ENCODE results near the gene OSBPL10. TPM values are rescaled to one million over a fixed set of nuclear protein-coding genes. Genes with fewer than 3 reads are reported as not detected.

The OSBPL10 gene
- total RNA-seq, 4 donors from 2014 or later, result 12.5 to 38.3 (median 22.7) TPM

DNA sequence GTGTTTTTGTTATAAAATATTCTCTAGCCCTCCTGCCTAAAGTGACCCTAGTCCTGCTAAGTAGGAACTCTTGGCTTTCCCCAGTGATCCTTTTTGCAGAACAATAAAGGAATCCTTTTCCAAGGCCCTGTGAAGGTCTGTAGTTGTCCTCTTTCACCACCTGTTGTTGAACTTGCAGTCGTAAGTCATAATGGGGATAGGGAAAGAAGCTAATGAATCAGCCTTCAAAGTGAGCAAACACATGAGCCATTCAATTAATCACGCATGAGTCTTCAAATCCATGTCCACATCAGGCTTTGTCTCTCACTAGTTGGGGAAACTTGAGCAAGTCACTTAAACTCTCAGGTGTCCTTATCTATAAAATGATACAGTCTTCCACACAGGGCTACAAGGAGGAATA, 28.0 kb upstream of the OSBPL10 start:
- 94% methylated on average over 2 of the region's 2 CpGs for WGBS

DNA sequence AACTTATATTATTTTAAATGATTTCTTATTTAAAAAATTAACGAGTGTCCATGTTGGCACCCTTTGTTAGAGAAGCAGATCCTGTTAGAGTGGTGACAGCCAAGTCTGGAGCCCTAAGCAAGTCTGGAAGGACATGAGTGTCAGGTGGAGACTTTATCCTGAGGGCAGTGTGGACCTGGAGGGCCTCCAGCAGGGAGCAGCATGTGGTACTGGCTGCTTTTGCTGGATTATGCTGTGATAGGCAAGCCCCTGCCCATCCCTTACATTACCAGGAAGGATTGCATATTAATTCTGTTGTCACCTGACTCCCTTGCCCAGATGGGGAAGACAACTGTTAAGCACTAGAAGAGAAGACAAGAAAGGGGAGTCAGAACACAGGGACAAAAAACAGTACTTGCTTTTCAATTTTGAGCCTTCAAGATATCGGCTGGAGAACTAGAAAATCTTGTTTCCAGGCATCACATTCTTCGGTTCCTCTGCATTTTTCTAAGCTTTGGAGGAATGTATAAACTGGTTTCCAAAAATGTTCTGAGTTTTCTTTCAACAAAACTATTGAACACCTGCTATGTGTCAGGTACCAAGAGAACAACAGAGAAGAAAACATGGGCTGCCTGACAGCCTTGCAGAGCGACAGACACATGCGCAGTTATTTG, 23.2 kb upstream of the OSBPL10 start:
- H3K27ac ChIP-seq, result no peak overlapping the region
- no peaks in the 10 kb centered on the region for H3K27me3 ChIP-seq
- H3K4me1 ChIP-seq, result peaks cover 9% of the 10 kb centered on the region
- H3K9me3 ChIP-seq, result no peaks in the 10 kb centered on the region
- H3K36me3 ChIP-seq, result no peaks in the 10 kb centered on the region
- TF ChIP-seq EP300 (IDR thresholded peaks at IDR 0.05), result no peak
- no peak for TF ChIP-seq POLR2AphosphoS5 (IDR thresholded peaks at IDR 0.05)
- no peak for TF ChIP-seq POLR2A (IDR thresholded peaks at IDR 0.05)
- TF ChIP-seq, protein P1, sequence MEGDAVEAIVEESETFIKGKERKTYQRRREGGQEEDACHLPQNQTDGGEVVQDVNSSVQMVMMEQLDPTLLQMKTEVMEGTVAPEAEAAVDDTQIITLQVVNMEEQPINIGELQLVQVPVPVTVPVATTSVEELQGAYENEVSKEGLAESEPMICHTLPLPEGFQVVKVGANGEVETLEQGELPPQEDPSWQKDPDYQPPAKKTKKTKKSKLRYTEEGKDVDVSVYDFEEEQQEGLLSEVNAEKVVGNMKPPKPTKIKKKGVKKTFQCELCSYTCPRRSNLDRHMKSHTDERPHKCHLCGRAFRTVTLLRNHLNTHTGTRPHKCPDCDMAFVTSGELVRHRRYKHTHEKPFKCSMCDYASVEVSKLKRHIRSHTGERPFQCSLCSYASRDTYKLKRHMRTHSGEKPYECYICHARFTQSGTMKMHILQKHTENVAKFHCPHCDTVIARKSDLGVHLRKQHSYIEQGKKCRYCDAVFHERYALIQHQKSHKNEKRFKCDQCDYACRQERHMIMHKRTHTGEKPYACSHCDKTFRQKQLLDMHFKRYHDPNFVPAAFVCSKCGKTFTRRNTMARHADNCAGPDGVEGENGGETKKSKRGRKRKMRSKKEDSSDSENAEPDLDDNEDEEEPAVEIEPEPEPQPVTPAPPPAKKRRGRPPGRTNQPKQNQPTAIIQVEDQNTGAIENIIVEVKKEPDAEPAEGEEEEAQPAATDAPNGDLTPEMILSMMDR (IDR thresholded peaks at IDR 0.05), result no peak
- WGBS, result 58% methylated on average over 5 of the region's 5 CpGs
- no peak overlapping the region for H3K4me3 ChIP-seq
- DNase-seq (ENCODE audit: low spot score in 2 of 2), result no peak

More for the DNA sequence above, 28.0 kb upstream of the OSBPL10 start:
- H3K9me3 ChIP-seq, result no peaks in the 10 kb centered on the region
- no peaks in the 10 kb centered on the region for H3K27me3 ChIP-seq
- H3K4me1 ChIP-seq, result peaks cover 5% of the 10 kb centered on the region
- no peak for DNase-seq (ENCODE audit: low spot score in 2 of 2)
- H3K27ac ChIP-seq, result no peak overlapping the region
- H3K4me3 ChIP-seq, result no peak overlapping the region
- H3K36me3 ChIP-seq, result no peaks in the 10 kb centered on the region
- TF ChIP-seq EP300 (IDR thresholded peaks at IDR 0.05) (no peak), POLR2A (IDR thresholded peaks at IDR 0.05) (no peak), POLR2AphosphoS5 (IDR thresholded peaks at IDR 0.05) (no peak)
- TF ChIP-seq, protein P1 (IDR thresholded peaks at IDR 0.05), result no peak

DNA sequence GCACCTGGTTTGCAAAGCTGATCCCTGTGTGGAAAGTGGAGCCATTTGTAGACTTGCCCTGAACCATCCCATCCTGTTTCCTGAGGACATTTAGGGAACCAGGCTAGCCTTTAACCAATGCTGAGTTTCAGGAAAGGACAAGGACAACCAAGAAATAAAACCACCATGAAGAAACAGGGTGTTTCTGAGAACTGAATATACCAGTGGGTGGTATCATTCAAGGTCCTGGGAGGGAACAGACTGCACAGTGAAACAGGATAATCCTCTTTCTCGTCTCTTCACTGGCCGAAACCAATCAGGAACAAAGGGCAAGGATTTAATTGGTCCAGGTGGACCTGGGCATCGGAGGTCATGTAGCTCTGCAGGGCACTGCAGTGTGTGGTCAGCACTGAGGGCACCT, 22.3 kb upstream of the OSBPL10 start:
- H3K4me3 ChIP-seq, result no peak overlapping the region
- H3K27ac ChIP-seq, result no peak overlapping the region
- DNase-seq (ENCODE audit: low spot score in 2 of 2), result no peak
- H3K36me3 ChIP-seq, result no peaks in the 10 kb centered on the region
- no peak for TF ChIP-seq POLR2A (IDR thresholded peaks at IDR 0.05)
- TF ChIP-seq EP300 (IDR thresholded peaks at IDR 0.05), result no peak
- TF ChIP-seq POLR2AphosphoS5 (IDR thresholded peaks at IDR 0.05), result no peak
- TF ChIP-seq, protein P1 (IDR thresholded peaks at IDR 0.05), result no peak
- no peaks in the 10 kb centered on the region for H3K9me3 ChIP-seq
- H3K4me1 ChIP-seq, result peaks cover 9% of the 10 kb centered on the region
- WGBS, result 77% methylated on average over 3 of the region's 3 CpGs
- no peaks in the 10 kb centered on the region for H3K27me3 ChIP-seq

DNA sequence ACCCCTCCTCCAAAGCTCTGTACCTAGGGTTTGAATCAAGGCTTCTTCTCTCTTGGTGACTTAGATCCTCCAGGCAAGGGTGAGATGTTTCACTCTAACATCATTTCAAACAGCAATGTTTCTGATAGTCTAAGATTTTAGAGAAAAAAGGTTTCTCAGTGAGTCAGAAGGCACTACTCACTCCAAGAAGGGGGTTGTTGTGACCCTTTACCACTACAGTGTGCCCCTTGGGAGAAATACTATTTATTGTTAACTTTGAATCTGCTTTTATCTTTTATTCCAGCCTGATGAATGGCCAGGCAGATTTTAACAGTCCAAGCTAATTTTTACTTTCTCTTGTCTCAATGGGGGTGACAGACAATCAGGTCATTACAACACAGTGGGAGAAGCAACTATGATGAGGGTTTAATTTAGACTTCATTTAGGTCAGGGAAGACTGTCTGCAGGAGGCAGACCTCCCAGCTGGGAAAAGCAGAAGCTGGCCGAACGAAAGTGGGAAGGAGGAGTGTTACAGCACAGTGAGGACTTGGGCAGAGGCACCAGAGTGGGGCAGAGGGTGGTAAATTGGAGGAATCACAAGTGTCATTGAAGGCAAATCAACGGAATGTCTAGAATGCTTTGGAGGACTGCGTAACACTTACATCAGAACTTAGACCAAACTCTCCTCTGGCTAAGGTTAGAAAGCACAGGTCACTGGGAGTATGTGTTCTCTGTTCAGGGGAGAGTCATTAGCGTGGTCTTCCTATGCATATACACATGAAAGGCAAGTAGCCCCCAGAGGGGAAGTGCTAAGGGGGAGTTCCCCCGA, 21.7 kb upstream of the OSBPL10 start:
- peaks cover 9% of the 10 kb centered on the region for H3K4me1 ChIP-seq
- no peak overlapping the region for H3K27ac ChIP-seq
- H3K4me3 ChIP-seq, result no peak overlapping the region
- 69% methylated on average over 6 of the region's 6 CpGs for WGBS
- TF ChIP-seq, protein P1 (IDR thresholded peaks at IDR 0.05), result no peak
- no peak for TF ChIP-seq POLR2AphosphoS5 (IDR thresholded peaks at IDR 0.05)
- no peak for TF ChIP-seq EP300 (IDR thresholded peaks at IDR 0.05)
- no peak for TF ChIP-seq POLR2A (IDR thresholded peaks at IDR 0.05)
- no peaks in the 10 kb centered on the region for H3K36me3 ChIP-seq
- no peaks in the 10 kb centered on the region for H3K9me3 ChIP-seq
- no peak for DNase-seq (ENCODE audit: low spot score in 2 of 2)
- no peaks in the 10 kb centered on the region for H3K27me3 ChIP-seq

DNA sequence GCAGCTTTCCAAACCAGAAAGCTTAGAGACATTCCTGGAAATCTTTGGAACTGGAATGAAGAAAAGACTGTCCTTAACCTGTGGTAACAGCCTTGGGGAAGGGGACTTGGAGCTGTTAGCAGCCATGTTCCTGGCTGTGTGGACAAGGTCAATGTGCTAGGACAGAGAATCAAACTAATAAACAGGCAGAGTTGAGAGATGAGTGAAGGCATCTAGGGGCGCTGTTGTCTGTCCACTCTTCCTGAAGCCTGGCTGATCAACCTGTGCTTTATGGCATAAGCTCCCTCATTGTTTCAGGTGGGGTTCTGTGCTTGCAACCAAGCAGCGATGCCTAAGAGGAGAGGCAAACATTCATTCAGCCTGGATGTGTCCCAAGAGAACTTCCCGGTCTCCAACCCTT, 19.8 kb upstream of the OSBPL10 start:
- no peaks in the 10 kb centered on the region for H3K36me3 ChIP-seq
- H3K4me3 ChIP-seq, result no peak overlapping the region
- H3K27ac ChIP-seq, result no peak overlapping the region
- 94% methylated on average over 3 of the region's 3 CpGs for WGBS
- no peaks in the 10 kb centered on the region for H3K27me3 ChIP-seq
- no peak for DNase-seq (ENCODE audit: low spot score in 2 of 2)
- H3K4me1 ChIP-seq, result peaks cover 9% of the 10 kb centered on the region
- TF ChIP-seq EP300 (IDR thresholded peaks at IDR 0.05), result no peak
- TF ChIP-seq POLR2A (IDR thresholded peaks at IDR 0.05), result no peak
- TF ChIP-seq, protein P1 (IDR thresholded peaks at IDR 0.05), result no peak
- TF ChIP-seq POLR2AphosphoS5 (IDR thresholded peaks at IDR 0.05), result no peak
- H3K9me3 ChIP-seq, result no peaks in the 10 kb centered on the region
